ENCODE results near the gene REST. TPM values are rescaled to one million over a fixed set of nuclear protein-coding genes. Genes with fewer than 3 reads are reported as not detected.

The REST gene
- total and polyA plus RNA-seq, 11 donors, result 4.4 to 41.6 (median 26.8) TPM

- DNase-seq, result peak; percentile 97 to 99 (median 98)
- TF ChIP-seq CTCF (IDR thresholded peaks at IDR 0.05), result no peak
- peak in 1 of 2 donors; percentile 82 for TF ChIP-seq POLR2A (IDR thresholded peaks at IDR 0.05)
- peak; percentile 88 to 92 (median 90) for ATAC-seq
- 0 to 1% (median 1%) methylated on average over 29 to 51 of the region's 51 CpGs for WGBS, 4 donors
- intact Hi-C loops (cut with DNase I), result loop anchor here in 8 of 10 donors (2.0 to 10.0 kb wide), 5 partner anchors 17 to 135 kb away; partner anchors contain the start of genes REST (in 6 of the 8) and IGFBP7 (in 1 of the 8)
- peaks cover 0 to 18% (median 9%) of the 10 kb centered on the region in 12 donors for H3K9me3 ChIP-seq
- peaks cover 5 to 63% (median 50%) of the 10 kb centered on the region in 12 donors for H3K4me1 ChIP-seq
- H3K27ac ChIP-seq, result peak within 1 kb of the TSS; percentile 69 to 97 (median 86)
- peak within 1 kb of the TSS; percentile 74 to 97 (median 93) for H3K4me3 ChIP-seq
- peaks cover 0 to 25% (median 19%) of the 10 kb centered on the region in 9 donors for H3K36me3 ChIP-seq
- H3K27me3 ChIP-seq, result no peaks in the 10 kb centered on the region
These were observed 69.8 kb downstream of the REST start, which contains the start of gene NOA1 for GRCh38 chr4:56977321-56978012. Gene NOA1, minus strand, starts transcription at chr4:56977606. Its CDS starts 21 bp downstream, at chr4:56977585.

GRCh38 chr4:56978750-56979303 lies 71.1 kb downstream of the REST start, which contains the start of gene POLR2B:
Gene POLR2B, plus strand, starts transcription at chr4:56978896. Its CDS starts 90 bp downstream, at chr4:56978986.
- H3K36me3 ChIP-seq, result peaks cover 0 to 12% (median 8%) of the 10 kb centered on the region in 9 donors
- H3K9me3 ChIP-seq, result peaks cover 0 to 4% (median 0%) of the 10 kb centered on the region in 12 donors
- peak within 1 kb of the TSS; percentile 72 to 97 (median 86) for H3K27ac ChIP-seq
- intact Hi-C loops (cut with DNase I), result loop anchor here in 8 of 10 donors (2.0 to 10.0 kb wide), 4 partner anchors 16 to 133 kb away; partner anchors contain the start of genes REST (in 6 of the 8) and IGFBP7 (in 1 of the 8)
- no peaks in the 10 kb centered on the region for H3K27me3 ChIP-seq
- peak within 1 kb of the TSS; percentile 74 to 97 (median 93) for H3K4me3 ChIP-seq
- peaks cover 5 to 75% (median 56%) of the 10 kb centered on the region in 12 donors for H3K4me1 ChIP-seq
- ATAC-seq, result peak; percentile 87 to 92 (median 90)
- 0 to 1% (median 0%) methylated on average over 33 to 37 of the region's 37 CpGs for WGBS, 4 donors
- TF ChIP-seq POLR2A (IDR thresholded peaks at IDR 0.05) (peak in 1 of 2 donors; percentile 78), CTCF (IDR thresholded peaks at IDR 0.05) (no peak)
- DNase-seq, result peak; percentile 94 to 98 (median 97)

GRCh38 chr4:56979421-56980072 lies 71.8 kb downstream of the REST start:
- H3K4me3 ChIP-seq, result peak overlapping the region; percentile 74 to 97 (median 93)
- no peak for TF ChIP-seq CTCF (IDR thresholded peaks at IDR 0.05)
- peaks cover 5 to 73% (median 56%) of the 10 kb centered on the region in 12 donors for H3K4me1 ChIP-seq
- intact Hi-C loops (cut with DNase I), result loop anchor here in 8 of 10 donors (2.0 to 10.0 kb wide), 4 partner anchors 15 to 133 kb away; partner anchors contain the start of genes REST (in 6 of the 8) and IGFBP7 (in 1 of the 8)
- peak overlapping the region in 9 of 12 donors; percentile 79 to 97 (median 91) for H3K27ac ChIP-seq
- H3K9me3 ChIP-seq, result no peaks in the 10 kb centered on the region
- DNase-seq (no peak), ATAC-seq (no peak)
- no peaks in the 10 kb centered on the region for H3K27me3 ChIP-seq
- WGBS, 4 donors, result 10 to 16% (median 14%) methylated on average over 21 of the region's 21 CpGs
- peaks cover 0 to 9% (median 1%) of the 10 kb centered on the region in 9 donors for H3K36me3 ChIP-seq

All from heart left ventricle (tissue), 16 donors.